Stomach (tissue), 4 donors: ENCODE measurements around the gene PRSS22.

Experiments used
- EP300 ChIP-seq: sonication (generic); formaldehyde crosslinking; IDR thresholded peaks from one replicate; pipeline ENCODE4 v1.6.1; 2017; ENCODE audit warnings: antibody characterized with exemption
- POLR2AphosphoS5 ChIP-seq, 3 donors: sonication (generic); formaldehyde crosslinking; IDR thresholded peaks; one replicate each; pipeline ENCODE4 v1.6.1; 2016; ENCODE audit warnings: antibody characterized with exemption in 3 of 3
- TF ChIP-seq, protein P1 (sequence below), 7 experiments: fragments of 450-650 bp in 4 of 7; fragments of 200-600 bp in 3 of 7; sonication (generic) in 3 of 7; IDR thresholded peaks; one replicate each; pipeline ENCODE4 v1.5.1; 2016 to 2019; ENCODE audit warnings: antibody characterized with exemption in 7 of 7, control low read depth in 2 of 7, mild to moderate bottlenecking in 1 of 7

GRCh38 chr16:2848933-2849725 lies 8.8 kb downstream of the PRSS22 start:
- TF ChIP-seq, protein P1, sequence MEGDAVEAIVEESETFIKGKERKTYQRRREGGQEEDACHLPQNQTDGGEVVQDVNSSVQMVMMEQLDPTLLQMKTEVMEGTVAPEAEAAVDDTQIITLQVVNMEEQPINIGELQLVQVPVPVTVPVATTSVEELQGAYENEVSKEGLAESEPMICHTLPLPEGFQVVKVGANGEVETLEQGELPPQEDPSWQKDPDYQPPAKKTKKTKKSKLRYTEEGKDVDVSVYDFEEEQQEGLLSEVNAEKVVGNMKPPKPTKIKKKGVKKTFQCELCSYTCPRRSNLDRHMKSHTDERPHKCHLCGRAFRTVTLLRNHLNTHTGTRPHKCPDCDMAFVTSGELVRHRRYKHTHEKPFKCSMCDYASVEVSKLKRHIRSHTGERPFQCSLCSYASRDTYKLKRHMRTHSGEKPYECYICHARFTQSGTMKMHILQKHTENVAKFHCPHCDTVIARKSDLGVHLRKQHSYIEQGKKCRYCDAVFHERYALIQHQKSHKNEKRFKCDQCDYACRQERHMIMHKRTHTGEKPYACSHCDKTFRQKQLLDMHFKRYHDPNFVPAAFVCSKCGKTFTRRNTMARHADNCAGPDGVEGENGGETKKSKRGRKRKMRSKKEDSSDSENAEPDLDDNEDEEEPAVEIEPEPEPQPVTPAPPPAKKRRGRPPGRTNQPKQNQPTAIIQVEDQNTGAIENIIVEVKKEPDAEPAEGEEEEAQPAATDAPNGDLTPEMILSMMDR (IDR thresholded peaks at IDR 0.05) = no peak
- no peak for TF ChIP-seq POLR2AphosphoS5 (IDR thresholded peaks at IDR 0.05)
- no peak for TF ChIP-seq EP300
